Stimulated activated CD8-positive, alpha-beta memory T cell treated with anti-CD3 and anti-CD28 coated beads, Interleukin-15, amount 100 ng/mL, for 1 hour (primary cell): ENCODE results near the gene OSBPL10.
"Not testable (repeated sequence)": the region's sequence is repeated elsewhere in the genome, so short reads cannot be mapped to it uniquely, and the experiment has no call there.

Experiments
- DNase-seq: peaks from one replicate; pipeline ENCODE4 v3.0.0-alpha.2; 2020; ENCODE audit warnings: low read depth

Gene OSBPL10

GRCh38 chr3:31890007-31890406, 91.1 kb downstream of the OSBPL10 start:
- DNase-seq: no peak

GRCh38 chr3:31885235-31885634, 95.8 kb downstream of the OSBPL10 start:
- no peak for DNase-seq

GRCh38 chr3:31884251-31884650, 96.8 kb downstream of the OSBPL10 start:
- no peak for DNase-seq

GRCh38 chr3:31882895-31883294, 98.2 kb downstream of the OSBPL10 start:
- DNase-seq: no peak

- DNase-seq: no peak
Measured at GRCh38 chr3:31882431-31882830, 98.6 kb downstream of the OSBPL10 start.

- DNase-seq: no peak
Measured at GRCh38 chr3:31880482-31881078, 100.5 kb downstream of the OSBPL10 start.

GRCh38 chr3:31880020-31880419, 101.0 kb downstream of the OSBPL10 start:
- DNase-seq: no peak

- no peak for DNase-seq
Measured at GRCh38 chr3:31879365-31879764, 101.7 kb downstream of the OSBPL10 start.

- no peak for DNase-seq
Measured at GRCh38 chr3:31878231-31878838, 102.7 kb downstream of the OSBPL10 start.

GRCh38 chr3:31876331-31876730, 104.7 kb downstream of the OSBPL10 start:
- DNase-seq: no peak

- DNase-seq: no peak
Measured at GRCh38 chr3:31875437-31875836, 105.6 kb downstream of the OSBPL10 start.

GRCh38 chr3:31873254-31873820, 107.7 kb downstream of the OSBPL10 start:
- no peak for DNase-seq

GRCh38 chr3:31871939-31872507, 109.0 kb downstream of the OSBPL10 start:
- no peak for DNase-seq

GRCh38 chr3:31870111-31870510, 111.0 kb downstream of the OSBPL10 start:
- DNase-seq: not testable (repeated sequence)

- no peak for DNase-seq
Measured at GRCh38 chr3:31868236-31868635, 112.8 kb downstream of the OSBPL10 start.

- no peak for DNase-seq
Measured at GRCh38 chr3:31862666-31863279, 118.3 kb downstream of the OSBPL10 start.

- DNase-seq: no peak
Measured at GRCh38 chr3:31861826-31862225, 119.2 kb downstream of the OSBPL10 start.

GRCh38 chr3:31860642-31861041, 120.4 kb downstream of the OSBPL10 start:
- not testable (repeated sequence) for DNase-seq

- no peak for DNase-seq
Measured at GRCh38 chr3:31859245-31859644, 121.8 kb downstream of the OSBPL10 start.

GRCh38 chr3:31858439-31858838, 122.6 kb downstream of the OSBPL10 start:
- no peak for DNase-seq

GRCh38 chr3:31853580-31853979, 127.5 kb downstream of the OSBPL10 start:
- DNase-seq: no peak

GRCh38 chr3:31851278-31851677, 129.8 kb downstream of the OSBPL10 start:
- no peak for DNase-seq

- DNase-seq: no peak
Measured at GRCh38 chr3:31848911-31849310, 132.2 kb downstream of the OSBPL10 start.
